Tibial artery (tissue), 4 donors: ENCODE measurements around the gene TEX29.

Source experiments
- DNase-seq, 2 donors: peaks; one replicate each; pipeline ENCODE4 v3.0.0-alpha.2; 2019
- H3K27ac ChIP-seq, 2 donors: fragments of 200-600 bp; sonication (generic) in 1 of 2; 1 replicate in 1 of 2; 2 replicates in 1 of 2; pipeline ENCODE4 v1.5.1; 2018 to 2019; ENCODE audit warnings: mild to moderate bottlenecking in 1 of 2
- H3K27me3 ChIP-seq, 2 donors: fragments of 200-600 bp; sonication (generic) in 1 of 2; one replicate each; pipeline versions ENCODE4 v1.5.1 to v1.6.0; 2016 to 2019
- H3K36me3 ChIP-seq, 3 donors: fragments of 200-600 bp; sonication (generic) in 2 of 3; one replicate each; pipeline ENCODE4 v1.5.1; 2016 to 2019; ENCODE audit warnings: mild to moderate bottlenecking in 2 of 3
- H3K4me1 ChIP-seq, 4 donors: fragments of 200-600 bp; sonication (generic) in 2 of 4; 1 replicate in 3 of 4; 2 replicates in 1 of 4; pipeline ENCODE4 v1.5.1; 2016 to 2019
- H3K4me3 ChIP-seq, 2 donors: fragments of 200-600 bp; sonication (generic) in 1 of 2; 1 replicate in 1 of 2; 2 replicates in 1 of 2; pipeline ENCODE4 v1.5.1; 2018 to 2019; ENCODE audit warnings: mild to moderate bottlenecking in 2 of 2
- H3K9me3 ChIP-seq, 3 donors: fragments of 200-600 bp; sonication (generic) in 1 of 3; one replicate each; pipeline ENCODE4 v1.5.1; 2016 to 2019
- intact Hi-C: fragments of 100-400 bp; cut with DNase I; formaldehyde crosslinking; loops from one replicate; pipeline ENCODE4 v1.15.0; 2023; ENCODE audit warnings: low total_unique reads
- TF ChIP-seq, protein P1 (sequence below), 2 experiments: fragments of 200-600 bp in 1 of 2; fragments of 450-650 bp in 1 of 2; IDR thresholded peaks; one replicate each; pipeline ENCODE4 v1.5.1; 2017 to 2019; ENCODE audit warnings: antibody characterized with exemption in 2 of 2, mild to moderate bottlenecking in 1 of 2, moderate library complexity in 1 of 2

TEX29 gene

DNA sequence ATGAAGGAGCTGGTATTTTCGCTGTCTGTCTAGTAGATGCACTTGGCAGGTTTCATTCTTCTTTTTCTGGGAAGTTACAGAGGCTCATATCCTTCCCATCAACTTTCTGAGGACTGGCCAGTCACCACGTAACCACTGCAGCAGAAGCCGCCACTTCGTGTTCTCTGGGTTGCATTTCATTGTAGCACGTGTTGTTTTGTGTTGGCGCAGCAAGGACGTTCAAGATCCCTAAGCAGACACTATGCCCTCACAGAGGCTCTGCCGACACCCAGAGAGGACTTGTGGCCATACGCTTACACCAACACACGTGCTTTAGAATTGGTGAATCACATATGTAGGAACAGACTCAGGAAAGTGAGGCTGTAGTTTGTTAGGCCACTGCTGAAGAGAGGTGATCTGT is 42.2 kb upstream of the TEX29 start:
- peaks cover 0 to 40% (median 29%) of the 10 kb centered on the region in 4 donors for H3K4me1 ChIP-seq
- TF ChIP-seq, protein P1, sequence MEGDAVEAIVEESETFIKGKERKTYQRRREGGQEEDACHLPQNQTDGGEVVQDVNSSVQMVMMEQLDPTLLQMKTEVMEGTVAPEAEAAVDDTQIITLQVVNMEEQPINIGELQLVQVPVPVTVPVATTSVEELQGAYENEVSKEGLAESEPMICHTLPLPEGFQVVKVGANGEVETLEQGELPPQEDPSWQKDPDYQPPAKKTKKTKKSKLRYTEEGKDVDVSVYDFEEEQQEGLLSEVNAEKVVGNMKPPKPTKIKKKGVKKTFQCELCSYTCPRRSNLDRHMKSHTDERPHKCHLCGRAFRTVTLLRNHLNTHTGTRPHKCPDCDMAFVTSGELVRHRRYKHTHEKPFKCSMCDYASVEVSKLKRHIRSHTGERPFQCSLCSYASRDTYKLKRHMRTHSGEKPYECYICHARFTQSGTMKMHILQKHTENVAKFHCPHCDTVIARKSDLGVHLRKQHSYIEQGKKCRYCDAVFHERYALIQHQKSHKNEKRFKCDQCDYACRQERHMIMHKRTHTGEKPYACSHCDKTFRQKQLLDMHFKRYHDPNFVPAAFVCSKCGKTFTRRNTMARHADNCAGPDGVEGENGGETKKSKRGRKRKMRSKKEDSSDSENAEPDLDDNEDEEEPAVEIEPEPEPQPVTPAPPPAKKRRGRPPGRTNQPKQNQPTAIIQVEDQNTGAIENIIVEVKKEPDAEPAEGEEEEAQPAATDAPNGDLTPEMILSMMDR (IDR thresholded peaks at IDR 0.05): no peak
- peaks cover 46 to 70% (median 59%) of the 10 kb centered on the region in 3 donors for H3K36me3 ChIP-seq
- intact Hi-C loops: loop anchor here (10.0 kb wide), 1 partner anchor 53 kb away; no protein-coding TSS in a partner anchor
- H3K4me3 ChIP-seq: no peak overlapping the region
- H3K9me3 ChIP-seq: no peaks in the 10 kb centered on the region
- DNase-seq: no peak
- H3K27me3 ChIP-seq: no peaks in the 10 kb centered on the region
- H3K27ac ChIP-seq: peak overlapping the region in 1 of 2 donors; percentile 3

DNA sequence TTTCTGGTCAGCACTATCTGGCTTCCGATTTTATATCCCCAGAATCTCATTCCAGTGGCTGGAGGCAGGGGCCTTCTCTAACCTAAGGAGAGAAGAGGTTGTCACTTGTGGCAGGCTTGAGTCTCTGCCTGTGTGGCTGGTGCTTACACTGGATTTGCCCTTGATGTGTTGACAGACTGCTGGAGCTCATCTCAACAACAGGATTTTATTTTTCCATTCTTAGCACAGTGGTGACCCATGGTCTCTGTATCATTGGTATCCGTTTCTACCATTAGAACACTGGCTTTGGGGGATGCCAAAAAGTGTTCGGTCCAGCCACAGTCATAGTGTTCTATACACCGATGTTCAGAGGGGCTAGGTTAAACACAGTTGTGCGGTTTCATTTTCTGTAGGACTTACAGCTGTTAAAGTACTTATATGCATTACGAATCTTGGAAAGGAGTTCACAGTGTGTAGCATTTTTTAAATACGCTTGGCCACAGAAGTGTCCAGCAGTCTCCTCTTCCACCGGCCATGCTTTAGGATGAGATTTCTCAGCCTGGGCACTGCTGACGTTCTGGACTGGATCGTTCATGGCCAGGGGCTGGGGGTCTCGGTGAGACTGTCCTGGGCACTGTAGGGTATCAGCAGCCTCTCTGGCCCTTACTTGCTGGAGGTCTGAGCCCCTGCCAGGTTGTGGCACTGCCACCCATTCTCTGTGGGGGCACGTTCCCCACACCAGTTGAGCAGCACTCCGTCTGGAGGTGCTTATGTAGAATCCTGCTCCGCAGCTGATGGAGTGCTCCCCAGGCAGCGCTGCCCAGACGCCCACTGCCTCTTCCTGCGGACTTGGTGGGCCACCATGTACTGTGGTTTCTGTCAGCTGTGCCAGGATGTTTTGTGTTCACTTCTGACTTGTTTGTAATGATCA is 41.4 kb upstream of the TEX29 start:
- no peak for DNase-seq
- Histone ChIP-seq H3K36me3 (peaks cover 52 to 69% (median 61%) of the 10 kb centered on the region in 3 donors), H3K9me3 (no peaks in the 10 kb centered on the region), H3K27ac (peak overlapping the region in 1 of 2 donors; percentile 80), H3K27me3 (no peaks in the 10 kb centered on the region), H3K4me3 (no peak overlapping the region), H3K4me1 (peaks cover 0 to 47% (median 32%) of the 10 kb centered on the region in 4 donors)
- TF ChIP-seq, protein P1 (IDR thresholded peaks at IDR 0.05): no peak
- intact Hi-C loops: loop anchor here (10.0 kb wide), 1 partner anchor 54 kb away; no protein-coding TSS in a partner anchor

DNA sequence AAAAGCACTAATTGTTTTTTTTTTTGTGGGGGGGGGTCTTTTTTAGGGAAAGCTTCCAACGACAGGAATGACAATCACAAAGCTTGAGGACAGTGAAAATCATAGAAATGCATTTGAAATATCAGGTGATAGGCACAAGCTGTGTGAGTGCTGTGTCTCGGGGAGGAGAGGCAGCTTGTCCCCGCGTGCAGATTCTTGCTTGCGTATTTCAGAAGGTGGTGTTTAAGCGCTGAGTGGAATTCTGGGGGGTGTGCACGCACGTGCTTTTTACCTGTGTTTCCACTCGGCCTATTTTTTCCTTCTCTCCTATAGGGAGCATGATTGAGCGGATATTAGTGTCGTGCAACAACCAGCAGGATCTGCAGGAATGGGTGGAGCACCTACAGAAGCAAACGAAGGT is 40.2 kb upstream of the TEX29 start:
- Histone ChIP-seq H3K4me3 (no peak overlapping the region), H3K27ac (peak overlapping the region; percentile 71 to 80), H3K9me3 (no peaks in the 10 kb centered on the region), H3K4me1 (peaks cover 0 to 60% (median 39%) of the 10 kb centered on the region in 4 donors), H3K36me3 (peaks cover 47 to 72% (median 67%) of the 10 kb centered on the region in 3 donors), H3K27me3 (no peaks in the 10 kb centered on the region)
- intact Hi-C loops: loop anchor here (10.0 kb wide), 2 partner anchors 215 to 365 kb away; partner anchors contain the start of gene ANKRD10
- TF ChIP-seq, protein P1 (IDR thresholded peaks at IDR 0.05): no peak
- DNase-seq: no peak

DNA sequence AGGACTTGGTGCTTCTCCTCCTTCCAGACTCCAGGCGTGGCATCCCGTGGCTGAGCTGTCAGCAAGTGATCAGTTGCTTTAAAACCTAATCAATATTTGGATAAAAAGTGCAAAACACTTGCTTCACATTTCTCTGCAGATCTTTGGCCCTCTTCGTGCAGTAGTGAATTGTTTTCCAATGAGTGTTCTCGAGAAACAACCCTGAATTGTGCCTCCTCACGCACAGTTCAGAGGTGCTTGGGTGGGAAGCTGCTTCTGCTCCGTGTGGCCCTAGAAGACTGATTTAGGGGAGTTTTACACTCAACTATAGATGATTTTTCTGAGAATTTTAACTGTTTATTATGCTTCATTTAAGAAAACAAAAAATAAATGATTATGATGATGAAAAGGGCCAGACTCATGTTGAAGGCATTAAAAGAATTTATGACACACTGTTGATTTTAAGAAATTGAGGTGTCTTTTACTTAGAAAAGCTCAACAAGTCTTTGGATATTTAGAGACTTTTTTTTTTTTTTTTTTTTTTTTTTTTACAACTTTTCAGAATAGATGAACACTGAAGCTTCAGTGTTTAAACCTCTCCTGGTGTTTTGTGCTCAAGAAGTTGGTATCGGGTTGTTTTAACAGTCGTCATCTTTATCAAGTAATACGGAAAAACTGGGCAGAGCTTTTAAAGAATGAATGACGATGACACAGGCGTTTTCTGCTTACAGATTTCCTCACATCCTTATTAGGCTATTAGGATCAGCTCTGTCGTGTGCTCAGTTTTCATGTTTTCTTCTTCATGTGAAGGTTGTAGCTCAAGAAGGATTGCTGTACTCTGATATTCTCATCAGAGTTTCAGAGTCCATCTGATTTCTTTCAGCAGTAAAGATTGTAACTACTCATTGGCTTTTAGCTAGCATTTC is 39.5 kb upstream of the TEX29 start:
- Histone ChIP-seq H3K4me1 (peaks cover 0 to 65% (median 39%) of the 10 kb centered on the region in 4 donors), H3K27ac (peak overlapping the region; percentile 71 to 80), H3K9me3 (no peaks in the 10 kb centered on the region), H3K4me3 (no peak overlapping the region), H3K27me3 (no peaks in the 10 kb centered on the region), H3K36me3 (peaks cover 46 to 72% (median 67%) of the 10 kb centered on the region in 3 donors)
- no peak for DNase-seq
- TF ChIP-seq, protein P1 (IDR thresholded peaks at IDR 0.05): no peak
- intact Hi-C loops: loop anchor here (10.0 kb wide), 2 partner anchors 216 to 366 kb away; partner anchors contain the start of gene ANKRD10

DNA sequence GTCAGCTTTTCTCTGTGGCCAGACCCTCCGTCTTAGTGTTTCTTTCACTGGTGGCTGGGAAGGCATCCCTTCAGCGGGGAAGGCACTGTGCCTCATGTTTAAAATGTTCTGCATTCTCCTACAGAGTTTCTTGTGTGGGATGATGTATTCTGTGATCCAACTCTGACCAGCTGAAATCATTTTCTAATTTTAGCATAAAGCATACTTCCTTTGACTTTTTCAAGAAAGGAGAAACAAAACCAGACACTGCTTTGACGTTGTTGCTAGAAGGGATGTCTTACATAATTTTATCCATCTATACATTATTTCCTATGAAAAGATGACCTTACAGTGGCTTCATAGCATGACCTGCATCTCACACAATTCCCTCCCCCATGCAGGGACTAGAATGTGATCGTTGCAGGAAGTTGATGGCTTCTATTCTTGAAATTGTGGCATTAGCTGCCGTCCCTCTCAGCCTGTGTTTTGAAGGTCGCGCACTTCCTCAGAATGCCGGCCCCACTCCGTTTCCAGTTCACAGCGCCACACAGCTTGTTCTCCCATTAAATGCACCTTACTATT is 38.6 kb upstream of the TEX29 start:
- peaks cover 46 to 73% (median 68%) of the 10 kb centered on the region in 3 donors for H3K36me3 ChIP-seq
- intact Hi-C loops: loop anchor here (10.0 kb wide), 2 partner anchors 217 to 367 kb away; partner anchors contain the start of gene ANKRD10
- H3K4me3 ChIP-seq: no peak overlapping the region
- H3K27me3 ChIP-seq: no peaks in the 10 kb centered on the region
- TF ChIP-seq, protein P1 (IDR thresholded peaks at IDR 0.05): no peak
- peak overlapping the region; percentile 71 to 80 for H3K27ac ChIP-seq
- H3K4me1 ChIP-seq: peaks cover 0 to 65% (median 39%) of the 10 kb centered on the region in 4 donors
- no peak for DNase-seq
- no peaks in the 10 kb centered on the region for H3K9me3 ChIP-seq
